HUES64 (cell line): Measurements from ENCODE around the gene CNN2.

Experiments
- H3K27ac ChIP-seq: 2 replicates; pipeline ENCODE4 v1.7.0; 2013; ENCODE audit warnings: low read depth, low read length, inconsistent platforms
- H3K27me3 ChIP-seq: 2 replicates; pipeline ENCODE4 v1.6.1; 2013; ENCODE audit warnings: mild to moderate bottlenecking, low read length; ENCODE audit not compliant: insufficient read depth
- H3K36me3 ChIP-seq: 2 replicates; pipeline ENCODE4 v1.6.1; 2013; ENCODE audit warnings: mild to moderate bottlenecking, low read length; ENCODE audit not compliant: insufficient read depth
- H3K4me1 ChIP-seq: 2 replicates; pipeline ENCODE4 v1.6.1; 2013; ENCODE audit warnings: mild to moderate bottlenecking, low read length, moderate library complexity; ENCODE audit not compliant: insufficient read depth
- H3K4me3 ChIP-seq: 2 replicates; pipeline ENCODE4 v1.5.1; 2013; ENCODE audit warnings: mild to moderate bottlenecking, low read length, moderate library complexity
- H3K9ac ChIP-seq: 2 replicates; pipeline ENCODE4 v1.6.1; 2013; ENCODE audit warnings: mild to moderate bottlenecking, low read depth, low read length
- H3K9me3 ChIP-seq: 2 replicates; pipeline ENCODE4 v1.6.1; 2013; ENCODE audit warnings: low read depth, low read length; ENCODE audit not compliant: insufficient read depth
- WGBS: fragments of 150-250, 120-280 bp; methylation state at CpG from one replicate; pipeline ENCODE4 v1.1.7; 2013; ENCODE audit warnings: missing lambda C conversion rate; 5-methylcytosine and 5-hydroxymethylcytosine counted together

The CNN2 gene

GRCh38 chr19:989381-990081 is 36.9 kb upstream of the CNN2 start:
- Histone ChIP-seq H3K9me3 (no peaks in the 10 kb centered on the region), H3K36me3 (peaks cover 65% of the 10 kb centered on the region)
- 91% methylated on average over 25 of the region's 25 CpGs for WGBS

GRCh38 chr19:990119-990571 is 36.3 kb upstream of the CNN2 start:
- Histone ChIP-seq H3K9ac (no peak overlapping the region), H3K36me3 (peaks cover 65% of the 10 kb centered on the region), H3K4me3 (no peak overlapping the region), H3K27ac (no peak overlapping the region; the same call in 1 of the 2 replicates), H3K4me1 (no peaks in the 10 kb centered on the region; the same call in 1 of the 2 replicates), H3K27me3 (no peaks in the 10 kb centered on the region), H3K9me3 (no peaks in the 10 kb centered on the region)
- 77% methylated on average over 27 of the region's 27 CpGs for WGBS

More at GRCh38 chr19:989381-990081, 36.9 kb upstream of the CNN2 start:
- H3K27me3 ChIP-seq = no peaks in the 10 kb centered on the region
- peaks cover 2% of the 10 kb centered on the region for H3K4me1 ChIP-seq
- H3K4me3 ChIP-seq = no peak overlapping the region
- no peak overlapping the region for H3K27ac ChIP-seq
- no peak overlapping the region for H3K9ac ChIP-seq

DNA sequence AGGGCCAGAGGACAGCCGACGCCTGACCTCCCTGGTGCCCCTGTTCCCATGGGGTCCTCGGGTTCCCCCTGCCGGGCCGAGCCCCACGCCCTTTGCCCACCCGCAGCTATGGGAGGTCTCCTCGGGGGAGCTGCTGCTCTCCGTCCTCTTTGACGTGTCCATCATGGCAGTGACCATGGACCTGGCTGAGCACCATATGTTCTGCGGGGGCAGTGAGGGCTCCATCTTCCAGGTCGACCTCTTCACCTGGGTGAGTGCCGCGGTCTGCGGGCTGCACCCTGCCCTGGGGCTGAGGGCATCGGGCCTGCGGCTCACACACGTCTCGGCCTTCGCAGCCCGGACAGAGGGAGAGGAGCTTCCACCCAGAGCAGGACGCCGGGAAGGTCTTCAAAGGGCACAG is 35.7 kb upstream of the CNN2 start:
- no peak overlapping the region for H3K4me3 ChIP-seq
- H3K36me3 ChIP-seq = peaks cover 61% of the 10 kb centered on the region
- H3K4me1 ChIP-seq = no peaks in the 10 kb centered on the region; the same call in 1 of the 2 replicates
- no peaks in the 10 kb centered on the region for H3K27me3 ChIP-seq
- no peaks in the 10 kb centered on the region for H3K9me3 ChIP-seq
- H3K27ac ChIP-seq = peak overlapping the region; percentile 30; the same call in 1 of the 2 replicates
- WGBS = 91% methylated on average over 23 of the region's 23 CpGs
- no peak overlapping the region for H3K9ac ChIP-seq

GRCh38 chr19:991174-991931 is 35.1 kb upstream of the CNN2 start:
- 86% methylated on average over 35 of the region's 47 CpGs for WGBS
- Histone ChIP-seq H3K27ac (peak overlapping the region; percentile 30; the same call in 1 of the 2 replicates), H3K9ac (no peak overlapping the region)

GRCh38 chr19:991932-992669 is 34.3 kb upstream of the CNN2 start:
- Histone ChIP-seq H3K27me3 (no peaks in the 10 kb centered on the region; the same call in 1 of the 2 replicates), H3K27ac (no peak overlapping the region), H3K4me3 (no peak overlapping the region), H3K4me1 (no peaks in the 10 kb centered on the region; the same call in 1 of the 2 replicates), H3K36me3 (peaks cover 47% of the 10 kb centered on the region), H3K9ac (no peak overlapping the region), H3K9me3 (no peaks in the 10 kb centered on the region)
- WGBS = 92% methylated on average over 42 of the region's 42 CpGs

More at GRCh38 chr19:991174-991931, 35.1 kb upstream of the CNN2 start:
- no peaks in the 10 kb centered on the region for H3K9me3 ChIP-seq
- peaks cover 55% of the 10 kb centered on the region for H3K36me3 ChIP-seq
- no peaks in the 10 kb centered on the region; the same call in 1 of the 2 replicates for H3K27me3 ChIP-seq
- H3K4me3 ChIP-seq = no peak overlapping the region
- no peaks in the 10 kb centered on the region; the same call in 1 of the 2 replicates for H3K4me1 ChIP-seq

DNA sequence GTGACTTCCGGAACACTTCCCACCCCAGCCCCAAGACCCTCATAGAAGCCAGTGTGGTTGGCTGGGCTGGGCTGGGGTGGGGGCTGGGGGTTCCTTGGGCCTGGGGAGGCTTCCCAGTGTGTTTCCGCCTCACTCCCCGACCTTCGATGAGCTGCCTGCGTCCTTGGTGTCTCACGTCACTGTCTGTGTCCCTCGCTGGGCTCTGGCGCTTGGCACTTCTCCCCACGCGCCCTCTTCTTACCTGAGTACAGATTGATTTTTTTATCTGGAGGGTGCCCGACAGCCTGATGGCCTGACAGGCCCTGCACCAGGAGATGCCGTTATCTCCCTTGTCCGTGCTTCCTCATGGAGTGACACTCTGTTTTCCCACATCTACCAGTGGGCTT is 33.7 kb upstream of the CNN2 start:
- H3K4me1 ChIP-seq = no peaks in the 10 kb centered on the region; the same call in 1 of the 2 replicates
- H3K27me3 ChIP-seq = peaks cover 1% of the 10 kb centered on the region; the same call in 1 of the 2 replicates
- WGBS = 97% methylated on average over 12 of the region's 13 CpGs
- no peak overlapping the region for H3K27ac ChIP-seq
- no peak overlapping the region for H3K9ac ChIP-seq
- no peak overlapping the region for H3K4me3 ChIP-seq
- H3K36me3 ChIP-seq = peaks cover 43% of the 10 kb centered on the region
- H3K9me3 ChIP-seq = no peaks in the 10 kb centered on the region

DNA sequence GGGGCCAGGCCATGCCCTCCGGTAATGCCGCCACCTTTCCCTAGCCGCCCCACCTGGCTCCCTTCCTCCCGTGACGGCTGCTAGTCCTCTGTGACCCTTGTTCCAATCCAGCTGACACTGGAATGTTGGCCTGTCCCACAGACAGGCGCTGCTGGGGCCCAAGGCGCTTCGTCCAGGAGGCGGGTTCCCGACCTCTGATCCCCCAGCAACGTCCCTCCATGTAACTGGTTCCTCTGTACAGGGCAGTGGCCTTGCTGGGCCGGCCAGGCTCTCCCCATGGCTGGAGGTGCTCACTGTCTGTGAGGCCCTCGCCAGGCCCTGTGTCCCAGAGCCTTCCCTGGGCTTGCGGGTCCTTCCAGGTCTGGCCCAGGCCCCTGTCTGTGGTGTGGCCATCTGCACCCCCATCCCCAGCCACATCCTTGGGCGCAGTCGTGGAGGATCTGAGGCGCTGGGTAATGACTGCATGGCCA is 33.0 kb upstream of the CNN2 start:
- Histone ChIP-seq H3K9ac (no peak overlapping the region), H3K9me3 (no peaks in the 10 kb centered on the region), H3K4me1 (no peaks in the 10 kb centered on the region; the same call in 1 of the 2 replicates), H3K36me3 (peaks cover 38% of the 10 kb centered on the region), H3K27ac (no peak overlapping the region), H3K4me3 (no peak overlapping the region), H3K27me3 (peaks cover 9% of the 10 kb centered on the region)
- WGBS = 95% methylated on average over 17 of the region's 17 CpGs

- no peak overlapping the region for H3K9ac ChIP-seq
- no peak overlapping the region for H3K27ac ChIP-seq
- no peaks in the 10 kb centered on the region; the same call in 1 of the 2 replicates for H3K4me1 ChIP-seq
- no peaks in the 10 kb centered on the region for H3K9me3 ChIP-seq
- WGBS = 93% methylated on average over 43 of the region's 43 CpGs
- no peak overlapping the region for H3K4me3 ChIP-seq
- H3K36me3 ChIP-seq = peaks cover 34% of the 10 kb centered on the region
- H3K27me3 ChIP-seq = peaks cover 14% of the 10 kb centered on the region
Measured at GRCh38 chr19:993831-994393, 32.5 kb upstream of the CNN2 start.

DNA sequence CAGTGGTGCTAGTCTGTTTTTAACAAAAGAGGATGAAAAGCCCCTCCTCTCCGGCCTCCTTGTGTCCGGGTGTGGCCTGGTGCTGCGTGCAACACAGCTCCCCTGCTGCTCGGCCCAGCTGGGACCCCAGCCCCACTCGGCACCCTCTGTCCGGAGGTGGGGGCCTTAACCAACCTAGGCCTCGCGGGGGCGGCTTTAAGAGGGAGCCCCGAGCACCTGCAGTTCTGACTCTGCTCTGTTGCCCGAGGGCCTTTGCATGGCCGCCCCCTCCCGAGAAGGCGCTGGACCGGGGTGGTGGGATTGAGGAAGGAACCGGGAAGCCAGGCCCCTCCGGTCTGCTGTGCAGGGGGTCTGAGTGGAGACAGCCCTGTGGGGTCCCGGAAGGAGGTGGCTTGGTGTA is 31.9 kb upstream of the CNN2 start:
- Histone ChIP-seq H3K4me1 (no peaks in the 10 kb centered on the region; the same call in 1 of the 2 replicates), H3K4me3 (no peak overlapping the region), H3K9me3 (no peaks in the 10 kb centered on the region), H3K27ac (no peak overlapping the region), H3K36me3 (peaks cover 34% of the 10 kb centered on the region), H3K9ac (no peak overlapping the region), H3K27me3 (peaks cover 20% of the 10 kb centered on the region)
- 94% methylated on average over 18 of the region's 18 CpGs for WGBS

- H3K9ac ChIP-seq = no peak overlapping the region
- H3K4me1 ChIP-seq = no peaks in the 10 kb centered on the region; the same call in 1 of the 2 replicates
- peaks cover 29% of the 10 kb centered on the region for H3K36me3 ChIP-seq
- H3K27ac ChIP-seq = no peak overlapping the region
- H3K9me3 ChIP-seq = no peaks in the 10 kb centered on the region
- peaks cover 24% of the 10 kb centered on the region for H3K27me3 ChIP-seq
- no peak overlapping the region for H3K4me3 ChIP-seq
- WGBS = 92% methylated on average over 26 of the region's 26 CpGs
Measured at GRCh38 chr19:995051-995827, 31.2 kb upstream of the CNN2 start.
